Posterior cingulate gyrus (tissue), 11 donors: ENCODE results near the gene RHNO1.

Source experiments
- DNase-seq, 10 donors: peaks; one replicate each; pipeline versions ENCODE4 v3.0.0 to v3.0.0-alpha.2; 2020 to 2021; ENCODE audit warnings: mixed read lengths in 3 of 10
- intact Hi-C: fragments of 100-400 bp; cut with DNase I; formaldehyde crosslinking; loops from one replicate; pipeline ENCODE4 v1.15.1; 2023

The RHNO1 gene, protein sequence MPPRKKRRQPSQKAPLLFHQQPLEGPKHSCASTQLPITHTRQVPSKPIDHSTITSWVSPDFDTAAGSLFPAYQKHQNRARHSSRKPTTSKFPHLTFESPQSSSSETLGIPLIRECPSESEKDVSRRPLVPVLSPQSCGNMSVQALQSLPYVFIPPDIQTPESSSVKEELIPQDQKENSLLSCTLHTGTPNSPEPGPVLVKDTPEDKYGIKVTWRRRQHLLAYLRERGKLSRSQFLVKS

DNA sequence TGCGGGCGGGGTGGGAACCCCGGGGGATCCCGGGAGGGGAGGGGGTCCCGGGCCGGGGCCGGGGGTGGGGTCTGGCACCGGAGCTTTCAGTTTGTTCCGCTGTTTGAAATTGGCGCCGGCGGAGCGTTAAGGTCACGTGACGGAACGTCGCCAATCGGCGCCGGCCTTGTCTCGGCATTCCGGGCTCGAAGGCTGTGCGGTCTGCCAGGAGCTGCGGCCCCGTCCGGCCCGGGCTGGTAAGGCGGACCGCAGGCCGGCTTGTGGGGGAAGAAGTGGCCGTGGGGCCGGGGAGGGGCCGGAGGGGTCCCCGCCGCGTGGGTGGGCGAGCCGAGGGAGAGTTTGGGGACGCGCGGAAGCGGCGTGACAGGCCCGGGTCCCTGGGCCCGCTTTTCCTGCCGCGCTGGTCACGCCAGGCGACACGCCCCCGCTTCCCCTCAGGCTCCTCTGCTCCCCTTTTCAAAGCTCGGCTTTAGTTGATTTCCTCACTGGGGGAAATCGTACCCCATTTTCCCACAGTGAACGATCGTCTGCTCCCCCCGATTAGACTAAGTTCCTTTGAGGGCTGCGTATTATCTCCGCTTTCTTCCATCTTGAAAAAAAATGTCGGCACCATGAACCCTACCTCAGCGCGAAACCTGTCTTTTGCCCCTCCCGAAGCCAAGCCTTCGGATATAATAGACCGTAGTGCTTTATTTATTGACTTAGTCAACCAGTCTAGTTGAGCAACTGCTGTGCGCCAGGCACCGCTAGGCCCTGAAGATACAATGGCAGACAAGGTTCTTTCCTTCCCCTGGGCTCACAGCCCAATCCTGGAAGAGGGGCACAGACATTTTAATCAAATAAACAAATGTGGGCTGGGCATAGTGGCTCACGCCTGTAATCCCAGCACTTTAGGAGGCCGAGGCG, at the start of gene RHNO1, which contains the start of gene FOXM1:
RHNO1 (plus strand) TSS at position 177 of the 906 bp plus-strand sequence. CDS start 8,144 bp downstream, outside the sequence.
FOXM1 (minus strand) TSS at position 128 of the 906 bp plus-strand sequence. CDS start 2,696 bp downstream, outside the sequence.
- intact Hi-C loops: loop anchor here (2.0 to 10.0 kb wide), 2 partner anchors 14 to 62 kb away; partner anchors contain the start of genes ITFG2 and TULP3
- DNase-seq: peak; percentile 91 to 99 (median 96)

DNA sequence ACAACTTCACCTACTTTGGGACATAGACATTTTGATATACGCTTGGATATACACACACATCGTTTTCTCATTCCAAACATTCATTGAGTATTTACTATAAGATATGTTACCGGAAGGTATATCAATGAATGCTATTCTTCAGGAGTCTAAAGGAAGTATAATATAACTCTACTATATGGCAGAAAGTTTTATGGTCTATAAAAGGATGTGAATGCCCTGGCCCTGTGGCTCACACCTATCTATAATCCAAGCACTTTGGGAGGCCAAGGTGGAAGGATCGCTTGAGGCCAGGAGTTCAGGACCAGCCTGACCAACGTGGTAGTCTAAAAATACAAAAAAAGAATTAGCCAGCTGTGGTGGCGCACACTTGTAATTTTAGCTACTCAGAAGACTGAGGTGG, 47.7 kb upstream of the RHNO1 start:
- intact Hi-C loops: no loop called here
- no peak for DNase-seq

GRCh38 chr12:2832550-2833127, 44.4 kb upstream of the RHNO1 start:
- intact Hi-C loops: no loop called here
- DNase-seq: peak in 1 of 10 donors; percentile 57

DNA sequence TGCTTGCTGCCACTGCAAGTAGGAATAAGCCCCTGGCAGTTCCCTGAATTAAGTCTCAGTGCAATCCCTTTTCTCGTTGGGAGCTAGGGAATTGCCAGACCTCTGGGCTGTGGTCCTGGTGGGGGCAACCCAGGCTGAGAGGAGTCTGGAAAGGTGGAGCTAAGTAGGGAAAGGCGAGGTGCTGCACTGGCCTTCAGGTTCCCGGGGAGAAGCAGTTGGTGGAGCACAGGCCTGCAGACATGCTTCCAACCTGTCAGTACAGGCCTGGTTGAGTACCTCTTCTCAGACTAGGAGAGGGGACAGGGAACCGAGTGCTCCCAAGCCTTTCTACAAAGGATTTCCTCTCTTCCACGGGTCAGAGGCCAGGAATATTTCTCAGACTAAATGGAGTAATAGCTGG, 43.7 kb upstream of the RHNO1 start:
- peak in 1 of 10 donors; percentile 51 for DNase-seq
- intact Hi-C loops: no loop called here

DNA sequence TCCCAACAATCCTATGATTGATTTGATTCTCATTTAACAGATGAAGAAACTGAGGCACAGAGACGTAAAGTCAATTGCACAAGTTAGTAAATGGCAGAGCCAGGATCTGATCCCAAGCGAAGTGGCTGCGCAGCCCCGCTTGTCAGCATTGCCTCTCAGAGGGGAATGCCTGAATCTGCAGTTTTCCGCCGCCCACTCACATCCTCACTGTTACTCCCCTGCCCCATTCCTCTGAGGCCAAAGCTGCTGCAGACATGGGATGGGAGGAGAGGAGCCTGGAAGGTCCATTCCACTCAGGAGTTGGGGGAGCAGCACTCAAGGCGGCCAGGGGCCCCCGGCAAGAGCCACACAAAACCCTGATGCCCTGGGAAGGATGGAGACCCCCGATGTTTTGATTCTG, 43.2 kb upstream of the RHNO1 start:
- intact Hi-C loops: no loop called here

DNA sequence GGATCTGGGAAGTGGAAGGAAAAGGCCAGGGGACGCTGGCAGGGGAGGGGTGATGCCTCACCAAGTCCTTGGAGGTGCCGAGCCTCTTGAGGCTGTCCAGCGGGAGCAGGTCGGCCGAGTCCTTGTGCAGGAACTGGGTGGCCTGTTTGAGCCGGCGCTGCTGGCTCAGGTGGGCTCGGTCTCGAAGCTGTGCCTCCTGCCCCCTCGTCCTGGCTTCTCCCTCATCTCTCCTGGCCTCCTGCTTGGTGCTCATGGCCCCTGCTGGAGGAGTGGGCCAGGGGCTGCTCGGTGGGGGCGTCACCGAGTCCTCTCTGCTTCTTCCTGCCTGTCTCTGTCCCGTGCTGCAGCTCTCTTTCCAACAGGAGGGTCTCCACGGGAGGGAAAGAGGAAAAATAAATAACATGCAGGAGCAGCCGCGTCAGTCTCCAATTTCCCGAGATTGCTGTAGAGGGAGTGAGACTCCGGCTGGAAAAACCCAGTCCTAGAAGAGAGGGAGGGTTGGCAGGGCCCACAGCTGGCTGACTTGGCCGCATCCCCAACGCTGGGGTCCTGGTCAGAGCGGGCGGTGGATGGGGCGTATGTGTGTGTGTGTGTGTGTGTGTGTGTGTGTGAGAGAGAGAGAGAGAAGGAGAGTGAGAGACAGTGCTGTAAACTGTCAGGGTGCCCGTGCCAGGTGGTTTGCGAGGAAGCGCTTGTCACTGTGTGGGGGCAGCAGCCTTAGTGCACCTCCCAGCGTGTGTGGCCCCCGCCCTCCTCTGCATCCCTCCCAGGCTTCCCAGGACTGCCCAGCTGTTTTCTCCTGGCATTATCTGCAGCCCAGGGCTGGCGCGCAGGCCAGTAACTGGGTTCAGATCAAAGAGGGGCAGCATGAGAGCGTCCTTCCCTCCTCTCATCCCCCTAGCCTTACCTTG, 42.2 kb upstream of the RHNO1 start, which contains the start of gene NRIP2:
NRIP2 (minus strand) TSS at position 455 of the 911 bp plus-strand sequence; CDS start at position 403, 52 bp downstream.
- DNase-seq: peak; percentile 48 to 95 (median 71)
- intact Hi-C loops: no loop called here

More for the DNA sequence above, 43.2 kb upstream of the RHNO1 start:
- peak in 1 of 10 donors; percentile 59 for DNase-seq

GRCh38 chr12:2835691-2836403, 41.2 kb upstream of the RHNO1 start:
- peak in 1 of 10 donors; percentile 4 for DNase-seq
- intact Hi-C loops: no loop called here

GRCh38 chr12:2836574-2836973, 40.4 kb upstream of the RHNO1 start:
- intact Hi-C loops: no loop called here
- no peak for DNase-seq

- intact Hi-C loops: no loop called here
- DNase-seq: peak in 1 of 10 donors; percentile 17
Observed at GRCh38 chr12:2841056-2841650, 35.9 kb upstream of the RHNO1 start.

GRCh38 chr12:2842948-2843347, 34.1 kb upstream of the RHNO1 start:
- intact Hi-C loops: no loop called here
- peak in 1 of 10 donors; percentile 54 for DNase-seq

DNA sequence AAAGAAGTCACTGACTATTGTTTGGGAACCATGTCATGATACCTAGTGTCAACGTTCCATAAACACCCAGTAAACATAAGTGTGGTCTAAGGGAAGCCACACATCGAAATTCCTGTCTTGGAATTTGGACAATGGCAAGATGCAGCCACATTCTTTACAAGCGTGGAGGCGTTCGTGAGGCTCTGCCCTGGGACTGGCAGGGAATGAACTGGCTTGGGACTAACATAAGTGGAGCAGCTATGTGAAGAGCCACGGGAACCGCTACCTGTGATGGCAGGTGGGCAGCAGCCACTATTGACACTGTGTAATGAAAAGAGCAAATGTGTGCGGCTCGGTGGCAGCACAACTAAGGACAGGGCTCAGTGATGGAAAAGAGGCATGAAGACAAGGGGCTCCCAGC, 32.2 kb upstream of the RHNO1 start:
- intact Hi-C loops: loop anchor here (5.0 kb wide), 1 partner anchor 193 kb away; no protein-coding TSS in a partner anchor
- peak in 2 of 10 donors; percentile 14 to 29 for DNase-seq

- intact Hi-C loops: loop anchor here (5.0 kb wide), 1 partner anchor 192 kb away; no protein-coding TSS in a partner anchor
- DNase-seq: peak in 2 of 10 donors; percentile 32 to 77
Observed at GRCh38 chr12:2845280-2845679, 31.7 kb upstream of the RHNO1 start.

GRCh38 chr12:2851931-2852330, 25.1 kb upstream of the RHNO1 start:
- intact Hi-C loops: no loop called here
- no peak for DNase-seq

- peak; percentile 67 to 97 (median 86) for DNase-seq
- intact Hi-C loops: loop anchor here (1.0 kb wide), 1 partner anchor 91 kb away; no protein-coding TSS in a partner anchor
Observed at GRCh38 chr12:2853626-2854025, 23.4 kb upstream of the RHNO1 start.

- peak in 2 of 10 donors; percentile 52 to 59 for DNase-seq
Observed at GRCh38 chr12:2854669-2855453, 22.2 kb upstream of the RHNO1 start.

DNA sequence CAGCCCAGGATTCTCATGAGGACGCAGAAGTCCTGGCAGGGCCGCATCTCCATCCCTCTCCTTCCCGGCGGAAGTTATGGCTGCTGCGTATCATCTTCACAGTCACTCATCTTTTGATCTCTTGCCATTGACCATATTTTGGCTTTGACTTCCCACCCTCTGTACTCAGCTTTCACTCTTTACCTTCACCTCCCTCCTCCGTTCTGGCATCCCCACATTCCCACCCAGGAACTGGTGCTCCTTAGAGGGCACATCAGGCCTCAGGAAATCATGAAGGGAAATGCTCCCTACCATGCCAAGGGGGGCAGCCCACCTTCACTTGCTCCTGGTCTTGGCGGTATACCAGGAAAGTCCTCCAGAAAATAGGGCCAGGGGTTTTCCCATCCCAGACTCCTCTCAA, 21.5 kb upstream of the RHNO1 start:
- intact Hi-C loops: no loop called here
- DNase-seq: peak in 2 of 10 donors; percentile 9 to 27

More at GRCh38 chr12:2854669-2855453, 22.2 kb upstream of the RHNO1 start:
- intact Hi-C loops: no loop called here

- intact Hi-C loops: no loop called here
- DNase-seq: peak in 1 of 10 donors; percentile 0
Observed at GRCh38 chr12:2856051-2856450, 21.0 kb upstream of the RHNO1 start.
